Measurements from ENCODE around the gene C7orf57.

GRCh38 chr7:48045195-48045765 is 9.9 kb downstream of the C7orf57 start:
- no peak for TF ChIP-seq CTCF (IDR thresholded peaks at IDR 0.05; ENCODE audit: low read length)
- TF ChIP-seq EZH2 (IDR thresholded peaks at IDR 0.05; ENCODE audit: borderline replicate concordance, low read length) = no peak
